ENCODE measurements around the gene FBP2.
A peak's percentile ranks its signal among the peaks of the same experiment; 100 is the strongest.
"Not testable (repeated sequence)": the region's sequence is repeated elsewhere in the genome, so short reads cannot be mapped to it uniquely, and the experiment has no call there.

Gene FBP2

DNA sequence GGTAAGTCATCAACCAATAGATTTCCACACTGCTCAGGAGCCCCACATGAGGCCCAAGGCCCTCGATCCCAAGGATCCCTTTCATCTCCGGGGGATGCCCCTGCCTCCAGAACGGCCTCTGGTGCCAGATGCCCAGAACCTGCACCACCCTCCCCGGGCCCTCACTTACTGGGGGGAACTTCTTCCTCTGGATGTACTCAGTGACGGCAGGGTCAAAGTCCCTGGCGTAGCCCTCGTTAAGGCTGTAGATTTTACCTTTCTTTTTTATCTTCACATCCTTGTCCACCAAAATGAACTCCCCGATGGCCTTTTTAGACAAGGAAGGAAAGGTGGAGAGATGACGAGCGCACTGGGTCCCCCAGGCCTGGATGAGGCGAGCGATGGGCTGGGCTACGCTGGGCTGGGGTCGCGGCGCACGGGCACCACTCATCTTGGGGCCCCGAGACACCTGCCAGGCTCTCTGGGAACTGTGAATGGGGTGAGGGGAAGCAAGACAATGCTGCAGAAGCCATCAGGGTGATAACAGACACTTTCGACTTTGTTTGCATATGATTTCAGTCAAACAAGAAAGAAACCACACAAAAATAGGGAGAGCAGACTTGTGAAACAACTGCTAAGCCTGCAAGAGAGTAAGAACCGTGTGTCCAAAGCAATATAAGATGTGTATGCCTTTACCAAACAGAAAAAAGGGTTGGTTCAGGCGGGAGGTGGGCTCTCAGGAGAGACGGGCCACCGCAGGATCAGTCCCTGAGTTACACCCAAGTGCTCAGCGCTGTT is 13.2 kb upstream of the FBP2 start:
- DNase-seq (ENCODE audit: low read depth, low spot score): no peak

GRCh38 chr9:94603259-94604160 is 9.9 kb upstream of the FBP2 start:
- DNase-seq (ENCODE audit: low read depth, low spot score): peak; percentile 93

GRCh38 chr9:94602666-94603065 is 9.0 kb upstream of the FBP2 start:
- DNase-seq (ENCODE audit: low read depth, low spot score): no peak

DNA sequence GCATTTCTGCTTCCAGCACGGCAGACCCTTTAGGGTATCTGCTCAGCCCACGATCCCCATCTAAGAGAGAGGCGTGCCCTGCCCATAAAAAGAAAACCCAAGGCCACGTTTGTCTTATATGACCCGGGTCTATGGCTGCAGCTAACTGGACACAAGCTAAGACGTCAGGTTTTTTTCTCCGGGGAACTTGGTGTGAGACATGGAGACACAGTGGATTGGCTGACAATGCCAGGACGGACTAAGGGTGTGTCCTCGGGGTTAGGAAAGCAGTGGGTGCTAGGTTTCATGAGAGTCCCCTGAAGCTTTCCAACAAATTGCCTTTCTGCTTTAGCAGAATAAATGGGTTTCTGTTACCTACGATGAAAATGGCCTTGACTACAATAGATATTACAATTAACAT is 7.1 kb upstream of the FBP2 start:
- DNase-seq (ENCODE audit: low read depth, low spot score): no peak

- no peak for DNase-seq (ENCODE audit: low read depth, low spot score)
Observed at GRCh38 chr9:94600258-94600657, 6.6 kb upstream of the FBP2 start.

GRCh38 chr9:94599102-94599501 is 5.5 kb upstream of the FBP2 start:
- DNase-seq (ENCODE audit: low read depth, low spot score): no peak

DNA sequence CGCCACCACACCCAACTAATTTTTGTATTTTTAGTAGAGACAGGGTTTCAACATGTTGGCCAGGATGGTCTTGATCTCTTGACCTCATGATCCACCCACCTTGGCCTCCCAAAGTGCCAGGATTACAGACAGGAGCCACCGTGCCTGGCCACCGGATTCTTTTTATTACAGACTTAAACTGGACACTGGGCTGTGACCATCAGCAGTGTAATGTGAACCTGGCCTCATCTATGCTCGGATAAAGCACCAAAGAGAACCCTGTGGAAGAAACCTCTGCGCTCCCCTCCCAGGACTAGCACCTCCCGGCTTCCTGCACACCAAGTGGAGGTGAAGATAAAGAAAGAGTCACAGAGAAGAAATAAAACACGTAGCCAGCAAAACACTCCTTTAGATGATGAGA is 941 bp downstream of the FBP2 start:
- not testable (repeated sequence) for DNase-seq (ENCODE audit: low read depth, low spot score)

- no peak for DNase-seq (ENCODE audit: low read depth, low spot score)
Observed at GRCh38 chr9:94591876-94592275, 1.7 kb downstream of the FBP2 start.

GRCh38 chr9:94591046-94591545 is 2.5 kb downstream of the FBP2 start:
- DNase-seq (ENCODE audit: low read depth, low spot score): not testable (repeated sequence)

- no peak for DNase-seq (ENCODE audit: low read depth, low spot score)
Observed at GRCh38 chr9:94588681-94589080, 4.9 kb downstream of the FBP2 start.

GRCh38 chr9:94586814-94587213 is 6.8 kb downstream of the FBP2 start:
- DNase-seq (ENCODE audit: low read depth, low spot score): no peak

- DNase-seq (ENCODE audit: low read depth, low spot score): no peak
Observed at GRCh38 chr9:94586316-94586715, 7.3 kb downstream of the FBP2 start.

GRCh38 chr9:94584555-94584954 is 9.1 kb downstream of the FBP2 start:
- DNase-seq (ENCODE audit: low read depth, low spot score): no peak

- no peak for DNase-seq (ENCODE audit: low read depth, low spot score)
Observed at GRCh38 chr9:94581728-94582127, 11.9 kb downstream of the FBP2 start.

GRCh38 chr9:94577571-94577970 is 16.1 kb downstream of the FBP2 start:
- DNase-seq (ENCODE audit: low read depth, low spot score): no peak

GRCh38 chr9:94577036-94577435 is 16.6 kb downstream of the FBP2 start:
- no peak for DNase-seq (ENCODE audit: low read depth, low spot score)

DNA sequence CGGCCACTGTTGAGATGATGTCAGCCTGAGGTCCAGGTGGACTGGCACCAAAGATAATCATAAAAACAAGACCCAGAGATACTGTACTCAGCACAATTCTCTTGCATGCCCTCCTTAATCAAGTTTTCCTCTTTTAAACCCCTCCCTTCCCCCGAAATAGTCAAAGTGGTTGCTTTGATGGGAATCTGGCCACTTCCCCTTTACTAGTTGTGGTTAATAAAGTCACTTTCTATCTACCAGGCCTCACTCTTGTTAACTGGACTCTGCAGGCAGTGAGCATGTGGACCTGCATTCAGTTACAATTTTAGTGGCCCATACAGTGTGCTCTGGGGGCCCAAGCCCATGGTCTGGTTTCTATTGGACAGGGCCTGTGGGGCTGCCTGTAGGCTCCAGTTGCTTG is 17.5 kb downstream of the FBP2 start:
- no peak for DNase-seq (ENCODE audit: low read depth, low spot score)

DNA sequence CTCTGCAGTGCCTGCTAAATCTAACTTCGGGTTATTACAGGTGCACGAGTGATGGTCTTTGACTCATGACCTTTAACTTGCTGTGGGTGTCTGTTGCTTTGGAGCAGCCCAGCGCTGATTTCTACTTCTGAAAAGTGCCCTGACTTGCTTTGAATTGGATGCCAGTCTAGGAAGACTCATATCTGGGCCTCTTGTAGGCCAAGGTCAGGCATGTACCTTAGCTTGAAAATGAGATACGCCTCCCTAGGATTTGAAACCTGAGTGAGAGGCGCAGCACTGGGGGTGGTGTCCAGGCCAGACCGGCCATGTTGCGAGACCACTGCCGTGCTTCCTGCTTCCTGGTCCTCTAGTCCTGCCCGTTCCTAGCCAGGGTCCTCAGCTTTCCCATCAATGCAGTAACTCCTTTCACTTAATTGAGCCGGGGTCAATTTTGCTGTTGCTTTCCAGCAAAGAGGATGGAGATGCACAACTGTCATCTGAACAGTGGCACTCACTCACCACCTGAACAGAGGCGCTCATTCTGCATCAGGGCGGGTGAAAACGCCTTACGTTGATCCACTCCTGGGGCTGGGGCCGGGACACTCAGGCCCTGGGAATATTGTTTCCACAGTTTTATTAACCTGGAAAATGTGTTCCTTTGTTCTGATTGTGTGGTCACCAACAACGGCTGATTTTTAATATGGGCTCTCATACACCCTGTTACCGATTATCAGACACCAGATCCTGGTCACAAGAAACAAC is 24.5 kb downstream of the FBP2 start:
- no peak for DNase-seq (ENCODE audit: low read depth, low spot score)

GRCh38 chr9:94568250-94568889 is 25.3 kb downstream of the FBP2 start:
- no peak for DNase-seq (ENCODE audit: low read depth, low spot score)

- no peak for DNase-seq (ENCODE audit: low read depth, low spot score)
Observed at GRCh38 chr9:94567271-94567670, 26.4 kb downstream of the FBP2 start.

DNA sequence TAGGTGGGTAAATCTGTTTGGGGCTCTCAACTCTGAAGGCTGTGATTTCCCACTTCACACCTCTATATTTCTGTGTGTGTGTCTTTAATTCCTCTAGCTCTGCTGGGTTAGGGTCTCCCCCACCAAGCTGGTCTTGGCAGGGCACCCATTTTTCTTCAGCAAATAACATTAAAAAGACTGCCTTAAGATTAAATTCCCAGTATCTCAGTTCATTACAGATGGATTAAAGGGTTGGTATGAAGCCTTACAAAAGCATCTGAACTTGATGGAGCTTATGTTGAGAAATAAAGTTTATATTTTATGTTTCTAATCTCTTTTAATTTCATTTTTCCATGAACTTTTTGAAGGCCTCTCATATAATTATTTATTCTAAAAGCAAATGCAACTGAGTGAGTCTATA is 27.1 kb downstream of the FBP2 start:
- no peak for DNase-seq (ENCODE audit: low read depth, low spot score)
